ENCODE results near the gene RBMS3. TPM values are rescaled to one million over a fixed set of nuclear protein-coding genes. Genes with fewer than 3 reads are reported as not detected.

The RBMS3 gene
- total RNA-seq, 1 experiment from 2014 or later = 0.42 TPM

GRCh38 chr3:29555590-29555989 is 274.7 kb downstream of the RBMS3 start:
- BruUV-seq (replicated peaks) = no TSS peak

More at GRCh38 chr3:29555590-29555989, 274.7 kb downstream of the RBMS3 start:
- Histone ChIP-seq H3K27ac (ENCODE audit: low read depth, low read length) (no peak overlapping the region), H3K9ac (ENCODE audit: low read length) (no peak overlapping the region), H3K79me2 (ENCODE audit: insufficient read depth, low read length) (no peaks in the 10 kb centered on the region), H3K4me3 (replicated peaks in 1 of 2; ENCODE audit: low read depth in 1 of 2, low read length in 2 of 2) (no peak overlapping the region), H4K20me1 (ENCODE audit: insufficient read depth) (no peaks in the 10 kb centered on the region), H3K4me2 (ENCODE audit: low read length) (no peak overlapping the region), H2AFZ (ENCODE audit: low read depth, low read length, poor library complexity, severe bottlenecking) (no peak overlapping the region), H3K9me2 (ENCODE audit: insufficient read depth) (no peaks in the 10 kb centered on the region), H3K36me3 (ENCODE audit: control insufficient read depth in 1 of 2, insufficient read depth in 2 of 2, low read length in 2 of 2) (no peaks in the 10 kb centered on the region), H3K4me1 (ENCODE audit: control insufficient read depth in 1 of 2, insufficient read depth in 2 of 2, low read length in 2 of 2) (no peaks in the 10 kb centered on the region), H3K27me3 (ENCODE audit: insufficient read depth, low read length) (no peaks in the 10 kb centered on the region), H3K9me3 (ENCODE audit: control insufficient read depth in 1 of 2, insufficient read depth in 1 of 2, low read depth in 1 of 2, low read length in 2 of 2) (no peaks in the 10 kb centered on the region)
- CTCF ChIA-PET = no interaction called here
- POLR2A ChIA-PET = no interaction called here
- DNase-seq (ENCODE audit: low read depth, low spot score) (no peak), ATAC-seq (no peak)
- TF ChIP-seq MAX (IDR thresholded peaks at IDR 0.05) (no peak), ZFX (IDR thresholded peaks at IDR 0.05) (no peak), EGR1 (IDR thresholded peaks at IDR 0.05; ENCODE audit: low read depth) (no peak), TCF7L2 (IDR thresholded peaks at IDR 0.05; ENCODE audit: borderline replicate concordance, extremely low read depth, insufficient read depth, insufficient read length) (no peak), ELF1 (IDR thresholded peaks at IDR 0.05; ENCODE audit: borderline replicate concordance, low read depth) (no peak), ZBTB33 (IDR thresholded peaks at IDR 0.05; ENCODE audit: extremely low read depth, insufficient replicate concordance, low read length) (no peak), POLR2AphosphoS5 (IDR thresholded peaks at IDR 0.05; ENCODE audit: low read depth, low read length) (no peak), EZH2 (IDR thresholded peaks at IDR 0.05) (no peak), EZH2phosphoT487 (IDR thresholded peaks at IDR 0.05; ENCODE audit: borderline replicate concordance) (no peak), ZNF274 (IDR thresholded peaks at IDR 0.05; ENCODE audit: low read depth, low read length) (no peak), ATF3 (IDR thresholded peaks at IDR 0.05) (no peak), FOSL1 (IDR thresholded peaks at IDR 0.05; ENCODE audit: low read depth) (no peak), SRF (IDR thresholded peaks at IDR 0.05; ENCODE audit: low read depth) (no peak), JUND (IDR thresholded peaks at IDR 0.05) (no peak), CBX3 (IDR thresholded peaks at IDR 0.05; ENCODE audit: low read depth) (no peak), CTCF (IDR thresholded peaks at IDR 0.05 in 2 of 3, conservative IDR thresholded peaks at IDR 0.05 in 1 of 3; ENCODE audit: borderline replicate concordance in 1 of 3, insufficient read depth in 1 of 3, low read depth in 2 of 3, low read length in 2 of 3) (no peak), RAD21 (IDR thresholded peaks at IDR 0.05; ENCODE audit: low read depth) (no peak)
- intact Hi-C loops (cut with micrococcal nuclease) = no loop called here
- RAD21 ChIA-PET (ENCODE audit: low non-redundant PET in 1 of 2, low total read pairs in 2 of 2, uncharacterized antibody in 2 of 2, unreplicated experiment in 2 of 2) = no interaction called here

Data from HCT116 (cell line).